Activated T-cell treated with anti-CD3 and anti-CD28 coated beads for 4 hours (primary cell): ENCODE measurements around the gene ERP44.
A peak's percentile ranks its signal among the peaks of the same experiment; 100 is the strongest.
"Not testable (repeated sequence)": the region's sequence is repeated elsewhere in the genome, so short reads cannot be mapped to it uniquely, and the experiment has no call there.

Source experiments
- DNase-seq: peaks from one replicate; pipeline ENCODE4 v3.0.0-alpha.2; 2020

ERP44 gene

DNA sequence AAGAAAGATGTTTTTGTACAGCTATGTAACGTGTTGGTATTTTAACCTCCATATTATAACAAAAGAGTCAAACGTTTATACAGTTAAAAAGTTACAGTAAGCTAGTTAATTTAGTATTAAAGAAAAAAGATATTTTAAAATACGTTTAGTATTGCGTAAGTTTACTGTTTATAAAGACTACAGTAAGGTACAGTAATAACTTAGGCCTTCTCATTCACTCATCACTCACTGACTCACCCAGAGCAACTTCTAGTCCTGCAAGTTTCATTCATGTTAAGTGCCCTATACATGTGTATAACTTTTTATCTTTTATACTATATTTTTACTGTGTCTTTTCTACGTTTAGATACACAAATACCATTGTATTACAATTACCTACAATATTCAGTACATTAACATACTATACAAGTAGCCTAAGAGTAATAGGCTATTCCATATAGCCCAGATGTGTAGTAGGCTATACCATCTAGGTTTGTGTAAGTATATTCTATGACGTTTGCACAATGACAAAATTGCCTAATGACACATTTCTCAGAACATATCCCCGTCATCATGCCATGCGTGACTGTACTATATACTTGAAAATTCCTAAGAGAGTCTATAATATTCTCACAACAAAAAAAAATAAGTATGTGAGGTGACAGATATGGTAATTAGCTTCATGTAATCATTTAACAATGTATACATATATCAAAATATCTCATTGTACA is 33.8 kb downstream of the ERP44 start:
- no peak for DNase-seq

DNA sequence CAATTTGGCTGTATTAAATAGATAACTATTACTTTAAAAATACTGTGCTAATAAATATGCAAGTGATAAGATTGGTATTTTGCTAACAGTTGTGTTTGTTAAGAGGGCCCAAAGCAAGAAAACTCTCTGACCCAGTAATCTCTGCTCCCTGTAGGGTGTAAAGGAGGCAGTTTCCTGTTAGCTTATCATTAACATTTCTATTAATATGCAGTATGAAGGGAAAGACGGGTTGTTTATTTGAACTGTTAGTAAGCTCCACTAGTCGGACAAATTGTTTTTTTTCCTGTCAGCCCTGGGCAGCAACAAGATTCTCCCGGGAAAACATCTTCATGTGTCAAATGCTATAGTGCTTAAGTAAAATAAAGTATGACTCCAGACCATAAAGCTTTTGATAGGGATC is 35.6 kb downstream of the ERP44 start:
- no peak for DNase-seq

GRCh38 chr9:100062683-100063082 is 36.1 kb downstream of the ERP44 start:
- not testable (repeated sequence) for DNase-seq

DNA sequence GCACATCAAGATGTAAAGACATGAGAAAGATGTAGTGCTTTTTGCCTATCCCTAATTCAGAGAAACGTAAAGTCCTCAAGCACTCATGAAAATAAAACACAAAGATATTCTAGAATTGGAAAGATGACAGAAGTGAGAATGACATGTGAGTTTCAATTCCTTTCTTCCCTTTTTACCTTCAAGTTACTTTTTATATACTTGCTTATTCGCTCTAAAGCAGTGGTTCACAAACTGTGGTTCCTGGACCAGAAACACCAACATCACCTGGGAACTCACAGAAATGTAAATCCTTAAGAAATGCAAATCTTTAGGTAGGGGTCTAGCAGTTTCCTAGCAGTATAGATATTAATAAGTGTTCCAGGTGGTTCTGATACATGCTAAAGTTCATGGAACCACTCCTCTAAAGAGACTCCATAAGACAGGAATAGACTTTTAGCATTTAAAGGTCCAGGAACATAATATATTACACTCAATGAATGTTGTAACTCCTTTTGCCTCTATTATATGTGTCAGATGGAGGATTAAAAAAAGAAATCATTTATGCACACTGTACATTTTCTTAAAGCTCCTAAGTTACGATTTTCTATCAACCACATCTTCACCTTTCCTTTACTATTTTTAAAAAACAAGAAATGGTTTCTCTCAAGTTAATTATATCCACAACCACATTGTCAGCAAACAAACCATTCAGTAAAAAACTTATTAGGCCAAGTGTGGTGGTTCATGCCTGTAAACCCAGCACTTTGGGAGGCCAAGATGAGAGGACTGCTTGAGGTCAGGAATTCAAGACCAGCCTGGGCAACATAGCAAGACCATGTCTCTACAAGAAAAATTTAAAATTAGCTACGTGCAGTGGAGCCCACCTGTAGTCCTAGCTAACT is 39.9 kb downstream of the ERP44 start:
- DNase-seq: no peak

DNA sequence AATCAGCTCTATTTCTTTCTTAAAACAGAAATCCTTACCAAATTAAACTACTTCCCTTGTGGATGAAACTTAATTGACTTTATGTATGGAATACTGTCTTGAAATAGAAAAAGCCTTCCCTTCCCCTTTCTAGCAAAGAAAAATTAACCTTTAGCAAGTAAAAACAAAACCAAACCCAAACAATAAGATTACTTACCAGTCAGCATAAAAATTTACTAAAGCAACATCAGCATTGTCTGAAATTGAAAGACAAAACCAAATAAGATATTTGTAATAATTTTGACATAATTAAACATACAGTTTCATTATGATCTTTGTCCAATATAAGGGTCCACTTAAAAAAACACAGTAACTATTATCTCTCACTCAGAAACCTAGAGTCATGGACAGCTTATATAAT is 41.2 kb downstream of the ERP44 start:
- DNase-seq: no peak

DNA sequence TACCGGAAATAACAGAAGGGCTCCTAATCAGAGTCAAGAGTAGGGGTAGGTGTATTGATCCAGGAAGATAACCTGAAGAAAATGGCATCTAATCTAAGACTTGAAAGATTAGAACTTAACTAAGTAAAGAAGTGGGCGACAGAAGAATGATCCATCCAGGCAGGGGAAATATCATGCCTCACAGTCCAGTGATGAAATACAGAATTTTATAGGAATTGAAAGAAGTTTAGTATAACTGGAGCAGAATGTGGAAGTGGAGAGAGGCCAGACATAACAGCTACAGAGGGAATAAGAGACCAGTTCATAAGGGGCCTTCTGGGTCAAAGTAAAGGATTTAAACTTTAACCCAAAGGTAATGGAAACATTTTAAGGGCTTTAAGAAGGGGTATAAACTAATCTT is 42.2 kb downstream of the ERP44 start:
- no peak for DNase-seq

DNA sequence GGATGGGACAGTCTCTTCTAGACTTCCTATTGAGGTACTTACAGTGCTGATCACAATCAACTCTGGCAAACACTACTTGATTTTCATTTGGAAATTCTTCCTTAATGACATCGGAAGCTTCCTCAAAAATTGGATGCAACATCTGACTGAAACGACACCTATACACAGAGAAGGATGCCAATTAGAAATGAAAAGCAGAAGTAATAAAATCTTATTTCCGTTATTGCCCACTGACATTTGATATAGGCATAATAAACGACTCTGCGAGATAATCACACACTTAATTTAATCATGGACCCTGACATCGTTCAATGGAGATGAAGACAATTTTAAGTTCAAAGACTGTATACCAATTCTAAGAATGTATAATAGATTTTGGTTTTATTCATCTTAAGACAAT is 46.4 kb downstream of the ERP44 start:
- DNase-seq: no peak

DNA sequence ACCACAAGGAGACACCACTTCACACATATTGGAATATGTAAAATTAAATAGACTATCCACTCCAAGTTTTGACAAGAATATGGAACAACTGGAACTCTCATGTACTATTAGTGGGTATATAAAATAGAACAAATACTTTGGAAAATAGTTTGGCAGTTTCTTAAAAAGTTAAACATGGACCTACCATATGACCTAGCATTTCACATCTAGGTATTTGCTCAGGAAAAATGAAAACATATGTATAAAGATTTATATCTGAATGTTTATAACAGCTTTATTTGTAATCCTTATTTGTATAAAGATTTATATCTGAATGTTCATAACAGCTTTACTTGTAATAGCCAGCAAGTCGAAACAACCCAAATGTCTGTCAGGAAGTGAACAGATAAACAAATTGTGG is 49.2 kb downstream of the ERP44 start:
- no peak for DNase-seq

- DNase-seq: no peak
Observed at GRCh38 chr9:100038472-100038871, 60.3 kb downstream of the ERP44 start.

- no peak for DNase-seq
Observed at GRCh38 chr9:100033877-100034551, 64.8 kb downstream of the ERP44 start.

- DNase-seq: no peak
Observed at GRCh38 chr9:100030548-100030947, 68.3 kb downstream of the ERP44 start.

DNA sequence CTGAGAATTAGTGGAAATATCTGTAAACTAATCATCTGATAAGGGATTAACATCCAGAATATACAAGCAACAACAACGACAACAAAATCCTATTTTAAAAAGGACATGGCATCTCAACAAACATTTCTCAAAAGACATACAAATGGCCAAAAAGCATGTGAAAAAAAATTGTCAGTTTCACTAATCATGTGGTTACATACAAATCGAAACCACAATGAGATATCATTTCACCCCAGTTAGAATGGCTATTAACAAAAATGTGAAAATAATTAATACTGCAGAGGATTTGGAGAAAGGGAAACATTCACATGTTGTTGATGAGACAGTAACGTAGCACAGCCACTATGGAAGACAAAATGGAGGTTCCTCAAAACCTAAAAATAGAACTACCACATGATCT is 69.5 kb downstream of the ERP44 start:
- DNase-seq: no peak

GRCh38 chr9:100028201-100028784 is 70.5 kb downstream of the ERP44 start:
- DNase-seq: peak; percentile 54

DNA sequence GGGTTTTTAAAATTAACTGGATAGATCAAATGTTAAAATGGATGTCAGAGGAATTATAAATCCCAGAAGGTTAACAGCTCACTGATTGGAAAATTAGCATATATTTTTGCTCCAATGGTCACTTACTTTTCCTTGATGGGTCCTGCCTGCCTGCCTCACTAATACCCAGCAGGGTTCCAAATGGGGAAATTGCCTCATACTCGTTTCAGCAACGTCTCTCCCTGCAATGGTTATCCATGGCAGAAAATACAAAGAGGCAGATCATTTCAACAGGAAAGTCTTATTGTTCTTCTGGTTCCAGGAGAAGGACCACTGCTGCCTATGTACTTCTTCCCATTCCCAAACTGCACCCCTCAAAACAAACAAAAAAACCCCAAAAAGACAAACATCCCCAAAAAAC is 71.3 kb downstream of the ERP44 start:
- DNase-seq: no peak

- DNase-seq: no peak
Observed at GRCh38 chr9:100021931-100022330, 76.9 kb downstream of the ERP44 start.

- no peak for DNase-seq
Observed at GRCh38 chr9:100020121-100020795, 78.5 kb downstream of the ERP44 start.

GRCh38 chr9:100019541-100019940 is 79.3 kb downstream of the ERP44 start:
- DNase-seq: no peak

- DNase-seq: no peak
Observed at GRCh38 chr9:100014846-100015245, 84.0 kb downstream of the ERP44 start.

GRCh38 chr9:100013573-100013972 is 85.2 kb downstream of the ERP44 start:
- DNase-seq: no peak

DNA sequence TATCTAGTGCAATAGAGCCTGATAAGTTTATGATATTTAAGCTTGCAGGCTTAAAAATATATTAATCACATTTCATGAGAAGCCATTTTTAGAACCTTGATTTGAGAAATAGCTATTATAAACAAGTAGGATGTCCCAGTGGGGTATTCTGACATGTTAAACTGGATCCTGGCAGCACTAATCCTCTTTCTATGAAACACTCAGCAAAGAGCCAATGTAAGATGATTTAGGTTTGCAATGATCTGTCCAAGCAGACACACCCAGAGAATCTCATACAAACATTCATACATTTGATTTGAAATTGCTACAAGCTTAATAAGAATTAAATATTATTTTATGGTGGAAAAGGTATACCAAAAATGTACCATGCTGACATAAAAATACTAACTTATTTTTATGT is 86.5 kb downstream of the ERP44 start:
- no peak for DNase-seq

DNA sequence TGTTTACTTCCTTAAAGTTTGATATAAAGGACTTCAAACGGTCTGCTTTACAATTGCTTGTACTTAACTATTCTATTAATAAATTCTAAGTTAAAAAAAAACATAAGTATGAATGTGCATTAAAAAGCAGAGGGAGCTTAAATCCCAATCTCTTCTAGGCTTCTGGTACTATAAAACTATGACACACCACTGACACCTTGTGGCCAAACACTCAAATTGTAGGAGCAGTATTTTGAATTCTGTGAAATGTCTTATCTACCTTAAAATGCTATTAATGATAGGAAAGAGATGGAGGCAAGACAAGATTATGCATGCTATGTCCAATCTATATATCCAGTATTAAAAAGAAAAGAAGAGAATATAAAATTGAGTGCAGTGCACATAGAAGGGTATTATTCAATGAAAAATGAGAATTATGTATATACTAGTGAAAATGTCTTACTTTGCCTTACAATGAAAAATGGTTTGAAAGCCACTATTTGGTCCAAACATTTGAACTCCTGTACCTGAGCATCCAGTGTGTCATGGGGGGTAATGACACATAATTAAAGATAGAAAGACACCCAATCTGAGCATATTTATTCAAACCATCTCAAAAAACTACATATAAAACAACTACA is 87.6 kb downstream of the ERP44 start:
- DNase-seq: peak; percentile 25

DNA sequence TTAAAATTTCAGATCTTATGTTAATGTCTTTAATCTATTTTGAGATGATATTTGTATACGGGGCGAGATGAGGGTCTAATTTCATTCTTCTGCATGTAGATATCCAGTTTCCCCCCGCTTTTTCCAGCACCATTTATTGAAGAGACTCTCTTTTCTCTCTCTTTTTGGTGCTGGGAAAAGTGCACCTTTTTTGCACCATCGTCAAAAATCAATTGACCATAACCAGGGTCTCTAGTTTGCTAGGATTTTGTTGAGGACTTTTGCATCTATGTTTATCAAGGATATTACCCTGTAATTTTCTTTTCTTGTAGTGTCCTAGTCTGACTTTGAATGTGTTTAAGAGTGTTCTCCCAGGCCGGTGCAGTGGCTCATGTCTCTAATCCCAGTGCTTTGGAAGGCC is 99.0 kb downstream of the ERP44 start:
- no peak for DNase-seq
